Omental fat pad (tissue), 4 donors: ENCODE measurements around the gene PRPSAP1. TPM values are rescaled to one million over a fixed set of nuclear protein-coding genes. Genes with fewer than 3 reads are reported as not detected.
A peak's percentile ranks its signal among the peaks of the same experiment; 100 is the strongest.

ENCODE experiments used
- ATAC-seq: fragments of 150-250 bp; one replicate; pipeline ENCODE4 v1.9.1; 2016; ENCODE audit warnings: mild to moderate bottlenecking, moderate library complexity; ENCODE audit not compliant: low FRiP score
- DNase-seq: peaks from one replicate; pipeline ENCODE4 v3.0.0-alpha.2; 2019; ENCODE audit warnings: low spot score
- CTCF ChIP-seq, 3 donors: fragments of 450-650 bp; IDR thresholded peaks; one replicate each; pipeline ENCODE4 v1.5.1; 2016 to 2017; ENCODE audit warnings: antibody characterized with exemption in 3 of 3, mild to moderate bottlenecking in 3 of 3, moderate library complexity in 2 of 3
- total RNA-seq, 4 donors: library from RNA; depleted of rRNA; stranded (reverse); fragments of >200 nt; gene quantifications; one replicate each; pipeline ENCODE4 v1.1.0, GENCODE V29; 2016

Gene PRPSAP1
- total RNA-seq, 4 donors from 2014 or later: 31.3 to 80.4 (median 53.7) TPM

- DNase-seq: no peak
- no peak for TF ChIP-seq CTCF (IDR thresholded peaks at IDR 0.05)
- no peak for ATAC-seq
Measured at GRCh38 chr17:76266244-76266938, 87.3 kb downstream of the PRPSAP1 start.

GRCh38 chr17:76265624-76266243 lies 88.0 kb downstream of the PRPSAP1 start:
- TF ChIP-seq CTCF (IDR thresholded peaks at IDR 0.05): no peak
- ATAC-seq (no peak), DNase-seq (no peak)

- DNase-seq (peak; percentile 96), ATAC-seq (peak; percentile 97)
- TF ChIP-seq CTCF (IDR thresholded peaks at IDR 0.05): no peak
Measured at GRCh38 chr17:76264755-76265623, 88.7 kb downstream of the PRPSAP1 start, which contains the start of gene UBALD2. UBALD2 (plus strand) TSS chr17:76265348; CDS start chr17:76265506, 158 bp downstream.

DNA sequence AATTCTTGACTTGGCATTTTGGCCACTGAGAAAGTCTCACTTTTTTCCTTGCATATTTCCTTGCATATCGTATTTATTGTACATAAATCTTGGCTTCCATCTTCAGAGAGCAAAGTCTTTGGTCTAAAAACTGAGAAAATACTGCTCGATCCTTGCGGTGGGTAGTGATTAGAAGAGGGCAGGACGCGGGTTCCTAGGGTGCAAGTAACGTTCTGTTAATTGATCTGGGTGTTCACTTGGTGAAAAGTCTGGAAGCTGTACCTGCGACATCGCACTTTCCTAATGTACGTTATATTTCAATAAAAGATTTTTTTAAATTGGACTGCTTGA lies 89.3 kb downstream of the PRPSAP1 start:
- TF ChIP-seq CTCF (IDR thresholded peaks at IDR 0.05): no peak
- ATAC-seq (no peak), DNase-seq (no peak)

GRCh38 chr17:76263896-76264295 lies 89.8 kb downstream of the PRPSAP1 start:
- ATAC-seq: no peak
- DNase-seq: no peak

DNA sequence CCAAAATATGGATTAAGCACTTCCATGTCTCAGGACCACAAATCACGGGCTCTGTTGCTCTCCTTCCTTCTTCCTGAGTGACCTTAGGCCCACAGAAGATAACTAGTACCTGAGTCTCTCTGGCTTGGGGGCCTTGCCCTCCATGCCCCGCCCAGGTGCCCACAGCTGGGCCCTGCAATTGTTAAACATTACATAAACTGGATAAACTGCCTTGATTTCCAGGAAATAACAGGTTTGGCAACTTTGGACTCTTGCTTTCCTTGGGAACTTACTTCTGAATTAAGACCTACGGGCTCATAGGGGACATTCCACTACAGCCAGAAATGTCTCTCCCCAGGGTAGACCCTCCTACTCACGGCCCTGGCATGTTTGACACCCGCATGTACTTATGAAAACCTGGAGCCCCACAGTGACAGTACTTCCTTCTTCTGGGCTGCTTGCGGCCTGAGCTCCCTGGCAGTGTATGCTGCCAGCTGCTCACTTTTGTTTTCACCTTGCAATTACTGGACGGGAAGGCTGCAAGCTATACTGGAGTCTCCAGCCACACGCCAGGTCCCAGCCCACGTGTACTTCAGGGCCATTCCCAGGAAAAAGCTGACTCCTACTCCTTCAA lies 90.9 kb downstream of the PRPSAP1 start:
- no peak for DNase-seq
- no peak for ATAC-seq
- TF ChIP-seq CTCF (IDR thresholded peaks at IDR 0.05): no peak

More at GRCh38 chr17:76263896-76264295, 89.8 kb downstream of the PRPSAP1 start:
- no peak for TF ChIP-seq CTCF (IDR thresholded peaks at IDR 0.05)
